Smooth muscle cell (in vitro differentiated cells): ENCODE data around the gene PARP4. TPM values are rescaled to one million over a fixed set of nuclear protein-coding genes. Genes with fewer than 3 reads are reported as not detected.
"Not testable (repeated sequence)": the region's sequence is repeated elsewhere in the genome, so short reads cannot be mapped to it uniquely, and the experiment has no call there.

ENCODE experiments used
- DNase-seq: peaks from one replicate; lab custom pipeline; 2025; ENCODE audit not compliant: unreplicated experiment; lab: John Stamatoyannopoulos, UW
- H2AFZ ChIP-seq: fragments of 200-600 bp; sonication (generic); 2 replicates; pipeline ENCODE4 v1.6.0; 2016; ENCODE audit warnings: antibody characterized with exemption, low read depth, mild to moderate bottlenecking
- H3F3A ChIP-seq: fragments of 200-600 bp; sonication (generic); 2 replicates; pipeline ENCODE4 v1.6.0; 2017; ENCODE audit warnings: antibody characterized with exemption, low read depth
- H3K27ac ChIP-seq: fragments of 200-600 bp; sonication (generic); 2 replicates; pipeline ENCODE4 v1.5.1; 2016; ENCODE audit warnings: low read depth, mild to moderate bottlenecking
- H3K27me3 ChIP-seq: fragments of 200-600 bp; sonication (generic); 2 replicates; pipeline ENCODE4 v1.6.1; 2016; ENCODE audit warnings: low read depth, mild to moderate bottlenecking
- H3K36me3 ChIP-seq: fragments of 200-600 bp; sonication (generic); 2 replicates; pipeline ENCODE4 v1.5.1; 2016; ENCODE audit warnings: low read depth
- H3K4me1 ChIP-seq: fragments of 200-600 bp; sonication (generic); 2 replicates; pipeline ENCODE4 v1.5.1; 2016; ENCODE audit warnings: low read depth
- H3K4me2 ChIP-seq: fragments of 200-600 bp; sonication (generic); 2 replicates; pipeline ENCODE4 v1.6.0; 2016; ENCODE audit warnings: mild to moderate bottlenecking
- H3K4me3 ChIP-seq: fragments of 200-600 bp; sonication (generic); 2 replicates; pipeline ENCODE4 v1.5.1; 2016; ENCODE audit warnings: mild to moderate bottlenecking
- H3K79me2 ChIP-seq: fragments of 200-600 bp; sonication (generic); 2 replicates; pipeline ENCODE4 v1.6.0; 2016; ENCODE audit warnings: low read depth, mild to moderate bottlenecking
- H3K9ac ChIP-seq: fragments of 200-600 bp; sonication (generic); 2 replicates; pipeline ENCODE4 v1.6.0; 2016; ENCODE audit warnings: low read depth
- H3K9me3 ChIP-seq: fragments of 200-600 bp; sonication (generic); replicated peaks from 2 replicates; pipeline ENCODE4 v1.5.1; 2016; ENCODE audit warnings: low read depth
- H4K20me1 ChIP-seq: fragments of 200-600 bp; sonication (generic); 2 replicates; pipeline ENCODE4 v1.6.0; 2016; ENCODE audit warnings: low read depth
- WGBS: methylation state at CpG from one replicate; pipeline ENCODE4 v1.1.7; 2016; ENCODE audit warnings: low lambda C conversion rate; 5-methylcytosine and 5-hydroxymethylcytosine counted together
- polyA plus RNA-seq: library from polyadenylated mRNA; unstranded; fragments of >200 nt; fragmentation: Nextera tagmentation; extraction: Ambion mirVana; gene quantifications from 2 replicates; pipeline ENCODE4 v1.2.1, GENCODE V29; 2016
- total RNA-seq: library from RNA; depleted of rRNA; stranded (reverse); fragments of >200 nt; gene quantifications from 2 replicates; pipeline ENCODE4 v1.2.3, GENCODE V29; 2014
- TF ChIP-seq, protein P1 (sequence below): fragments of 200-600 bp; sonication (generic); IDR thresholded peaks from 2 replicates; pipeline ENCODE4 v1.5.1; 2017; ENCODE audit warnings: borderline replicate concordance, mild to moderate bottlenecking, antibody characterized with exemption; ENCODE audit not compliant: insufficient read depth, poor library complexity, severe bottlenecking

PARP4 gene
- total and polyA plus RNA-seq, 2 experiments from 2014 or later = 18.2 to 33.7 TPM

DNA sequence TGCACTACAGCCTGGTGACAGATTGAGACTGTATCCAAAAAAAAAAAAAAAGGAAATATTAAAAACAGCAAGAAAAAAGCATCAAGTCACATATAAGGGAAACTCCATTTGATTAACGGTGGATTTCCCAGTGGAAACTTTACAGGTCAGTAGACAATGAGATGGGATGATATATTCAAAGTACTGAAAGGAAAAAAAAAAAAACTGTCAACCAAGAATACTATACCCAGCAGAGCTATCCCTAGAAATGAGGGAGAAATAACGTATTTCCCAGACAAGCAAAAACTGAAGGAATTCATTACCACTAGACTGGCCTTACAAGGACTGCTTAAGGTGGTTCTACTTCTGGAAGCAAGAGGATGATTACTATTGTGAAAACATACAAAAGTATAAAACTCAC lies 115.8 kb downstream of the PARP4 start:
- H3K4me3 ChIP-seq = no peak overlapping the region
- H3K4me1 ChIP-seq = no peaks in the 10 kb centered on the region
- no peaks in the 10 kb centered on the region for H4K20me1 ChIP-seq
- no peak overlapping the region for H2AFZ ChIP-seq
- no peak overlapping the region for H3K4me2 ChIP-seq
- no peaks in the 10 kb centered on the region for H3F3A ChIP-seq
- H3K79me2 ChIP-seq = no peaks in the 10 kb centered on the region
- DNase-seq = no peak
- H3K9ac ChIP-seq = no peak overlapping the region
- no peaks in the 10 kb centered on the region for H3K36me3 ChIP-seq
- 90% methylated on average over 2 of the region's 2 CpGs for WGBS
- H3K27me3 ChIP-seq = no peaks in the 10 kb centered on the region
- H3K27ac ChIP-seq = no peak overlapping the region
- TF ChIP-seq, protein P1, sequence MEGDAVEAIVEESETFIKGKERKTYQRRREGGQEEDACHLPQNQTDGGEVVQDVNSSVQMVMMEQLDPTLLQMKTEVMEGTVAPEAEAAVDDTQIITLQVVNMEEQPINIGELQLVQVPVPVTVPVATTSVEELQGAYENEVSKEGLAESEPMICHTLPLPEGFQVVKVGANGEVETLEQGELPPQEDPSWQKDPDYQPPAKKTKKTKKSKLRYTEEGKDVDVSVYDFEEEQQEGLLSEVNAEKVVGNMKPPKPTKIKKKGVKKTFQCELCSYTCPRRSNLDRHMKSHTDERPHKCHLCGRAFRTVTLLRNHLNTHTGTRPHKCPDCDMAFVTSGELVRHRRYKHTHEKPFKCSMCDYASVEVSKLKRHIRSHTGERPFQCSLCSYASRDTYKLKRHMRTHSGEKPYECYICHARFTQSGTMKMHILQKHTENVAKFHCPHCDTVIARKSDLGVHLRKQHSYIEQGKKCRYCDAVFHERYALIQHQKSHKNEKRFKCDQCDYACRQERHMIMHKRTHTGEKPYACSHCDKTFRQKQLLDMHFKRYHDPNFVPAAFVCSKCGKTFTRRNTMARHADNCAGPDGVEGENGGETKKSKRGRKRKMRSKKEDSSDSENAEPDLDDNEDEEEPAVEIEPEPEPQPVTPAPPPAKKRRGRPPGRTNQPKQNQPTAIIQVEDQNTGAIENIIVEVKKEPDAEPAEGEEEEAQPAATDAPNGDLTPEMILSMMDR = no peak
- H3K9me3 ChIP-seq = no peaks in the 10 kb centered on the region

DNA sequence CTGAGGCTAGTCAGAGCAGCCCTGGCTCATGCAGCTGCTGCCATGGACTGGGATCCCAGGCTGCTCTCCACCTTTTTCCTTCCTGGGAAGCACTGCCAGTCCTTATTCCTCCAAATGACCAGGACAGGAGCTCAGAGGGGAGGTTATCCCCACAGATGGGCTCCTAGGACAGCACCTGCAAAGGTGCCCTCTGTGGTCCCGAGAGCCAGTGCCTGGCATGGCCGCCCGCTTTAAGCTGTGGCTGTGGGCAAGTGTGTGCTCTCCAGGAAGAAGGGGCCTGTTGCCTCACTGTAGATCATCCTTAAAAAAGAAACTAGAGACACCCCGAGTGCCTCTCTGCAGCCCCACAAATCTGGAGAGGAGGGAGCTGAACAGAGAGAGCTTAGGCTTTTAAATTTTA lies 119.6 kb downstream of the PARP4 start:
- no peaks in the 10 kb centered on the region for H3K36me3 ChIP-seq
- no peaks in the 10 kb centered on the region for H3K79me2 ChIP-seq
- no peaks in the 10 kb centered on the region for H3K9me3 ChIP-seq
- H3K27ac ChIP-seq = no peak overlapping the region
- no peak overlapping the region for H2AFZ ChIP-seq
- H3F3A ChIP-seq = no peaks in the 10 kb centered on the region
- 89% methylated on average over 4 of the region's 4 CpGs for WGBS
- TF ChIP-seq, protein P1 = no peak
- H3K4me2 ChIP-seq = no peak overlapping the region
- no peaks in the 10 kb centered on the region for H3K4me1 ChIP-seq
- H4K20me1 ChIP-seq = no peaks in the 10 kb centered on the region
- H3K27me3 ChIP-seq = no peaks in the 10 kb centered on the region
- H3K9ac ChIP-seq = no peak overlapping the region
- no peak for DNase-seq
- H3K4me3 ChIP-seq = no peak overlapping the region

DNA sequence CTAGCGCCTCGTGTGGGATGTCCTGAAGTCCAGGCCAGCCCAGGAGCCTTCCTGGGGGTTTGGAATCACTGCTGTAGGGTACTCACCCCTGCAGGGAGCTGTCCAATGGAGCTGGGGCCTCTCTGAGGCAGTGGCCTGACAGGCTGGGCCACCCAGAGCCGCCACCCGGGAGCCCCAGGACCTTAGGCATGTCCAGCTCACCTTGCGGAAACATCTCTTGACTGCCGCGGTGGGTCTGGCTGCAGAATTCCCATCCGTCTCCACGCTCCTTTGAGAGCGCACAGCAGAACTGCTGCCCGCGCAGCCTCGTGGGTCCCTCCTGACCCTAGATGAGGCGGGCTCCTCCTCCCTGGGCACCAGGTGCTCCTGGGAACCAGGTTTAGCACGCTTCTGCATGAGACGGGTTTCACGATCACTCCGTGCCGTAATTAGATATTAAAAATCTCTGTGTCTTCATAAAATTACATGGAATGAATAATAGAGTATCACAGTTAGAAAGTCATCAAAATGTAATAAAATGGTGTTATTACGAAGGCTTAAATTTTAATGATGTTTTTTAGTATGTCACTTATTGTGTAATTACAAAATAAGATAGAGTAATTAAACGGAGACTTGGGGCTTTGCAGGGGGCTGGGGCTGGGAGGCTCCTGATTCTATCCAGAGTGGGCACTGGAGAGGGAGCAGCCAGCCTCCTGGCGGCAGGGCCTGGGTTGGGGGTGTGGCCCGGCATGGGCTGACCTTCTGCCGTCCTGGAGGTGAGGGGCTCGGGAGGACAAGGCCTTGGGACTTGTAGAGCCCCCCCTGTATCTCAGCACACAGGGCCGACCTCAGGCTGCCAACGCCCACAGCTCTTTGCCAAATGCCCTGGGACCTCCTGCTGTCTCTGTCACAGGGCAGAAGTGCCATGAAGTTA lies 120.6 kb downstream of the PARP4 start:
- not testable (repeated sequence) for H4K20me1 ChIP-seq, H3K27me3 ChIP-seq, DNase-seq, H3K4me2 ChIP-seq, H3K9me3 ChIP-seq, H3K9ac ChIP-seq, H3K4me1 ChIP-seq, H3K79me2 ChIP-seq, H3F3A ChIP-seq, H3K36me3 ChIP-seq, H3K4me3 ChIP-seq, H3K27ac ChIP-seq, H2AFZ ChIP-seq
- 89% methylated on average over 25 of the region's 27 CpGs for WGBS

DNA sequence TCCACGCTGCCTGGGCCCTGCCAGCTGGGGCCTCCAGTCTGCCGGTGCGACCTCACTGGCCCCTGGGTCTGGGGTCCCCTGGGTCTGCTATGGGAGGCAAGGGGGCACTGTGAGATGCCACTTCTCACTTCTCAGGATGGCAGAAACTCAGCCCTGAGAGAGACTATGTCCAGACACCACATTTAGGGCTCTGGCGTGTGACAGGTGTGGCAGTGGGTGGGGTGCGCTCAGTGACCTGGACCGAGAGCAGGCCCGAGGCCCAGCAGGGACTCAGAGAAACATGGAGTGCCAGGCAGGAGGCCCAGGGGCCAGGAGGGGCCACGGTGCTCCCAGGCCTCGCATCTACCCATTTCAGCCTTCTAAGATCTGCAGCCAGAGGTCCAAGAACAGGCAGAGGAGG lies 121.8 kb downstream of the PARP4 start:
- not testable (repeated sequence) for H3K4me3 ChIP-seq, H3F3A ChIP-seq, H3K4me1 ChIP-seq, H3K27ac ChIP-seq, H2AFZ ChIP-seq, DNase-seq, H3K27me3 ChIP-seq, H3K36me3 ChIP-seq, H3K79me2 ChIP-seq, H4K20me1 ChIP-seq, H3K4me2 ChIP-seq, H3K9me3 ChIP-seq, H3K9ac ChIP-seq
- 97% methylated on average over 9 of the region's 9 CpGs for WGBS
